Measurements from ENCODE around the gene PCBP3.

GRCh38 chr21:45959779-45960390 is 316.4 kb downstream of the PCBP3 start:
- TF ChIP-seq CTCF (IDR thresholded peaks at IDR 0.05) (no peak), EZH2 (IDR thresholded peaks at IDR 0.05) (no peak), EZH2phosphoT487 (IDR thresholded peaks at IDR 0.05) (no peak)
